Trophoblast cell (in vitro differentiated cells and primary cell): Measurements from ENCODE around the gene FBXW5.

Experiments
- DNase-seq, 2 donors: peaks; one replicate each; pipeline ENCODE4 v3.0.0-alpha.2; 2016
- H2AFZ ChIP-seq: 2 replicates; pipeline ENCODE4 v1.6.1; 2013; ENCODE audit warnings: low read length, moderate library complexity, mild to moderate bottlenecking; ENCODE audit not compliant: insufficient read depth, poor library complexity
- H2AK5ac ChIP-seq: 2 replicates; pipeline ENCODE4 v1.6.1; 2013; ENCODE audit warnings: mild to moderate bottlenecking, low read length
- H2BK120ac ChIP-seq: 2 replicates; pipeline ENCODE4 v1.6.1; 2013; ENCODE audit warnings: low read length, mild to moderate bottlenecking, moderate library complexity; ENCODE audit not compliant: insufficient read depth, poor library complexity
- H2BK12ac ChIP-seq: 2 replicates; pipeline ENCODE4 v1.6.1; 2013; ENCODE audit warnings: mild to moderate bottlenecking, low read length, moderate library complexity
- H2BK5ac ChIP-seq: 2 replicates; pipeline ENCODE4 v1.6.1; 2013; ENCODE audit warnings: low read length, low read depth, moderate library complexity, mild to moderate bottlenecking; ENCODE audit not compliant: poor library complexity
- H3K14ac ChIP-seq: 2 replicates; pipeline ENCODE4 v1.6.1; 2013; ENCODE audit warnings: mild to moderate bottlenecking, low read length
- H3K18ac ChIP-seq: 2 replicates; pipeline ENCODE4 v1.6.1; 2013; ENCODE audit warnings: mild to moderate bottlenecking, low read length
- H3K23ac ChIP-seq: 2 replicates; pipeline ENCODE4 v1.6.1; 2013; ENCODE audit warnings: low read length
- H3K27ac ChIP-seq: 2 replicates; pipeline ENCODE4 v1.5.1; 2013; ENCODE audit warnings: low read depth, mild to moderate bottlenecking, inconsistent platforms, low read length, moderate library complexity
- H3K27me3 ChIP-seq: 2 replicates; pipeline ENCODE4 v1.6.1; 2013; ENCODE audit warnings: inconsistent platforms, mild to moderate bottlenecking, low read length, moderate library complexity; ENCODE audit not compliant: insufficient read depth
- H3K36me3 ChIP-seq, 2 experiments: 1 replicate in 1 of 2; 2 replicates in 1 of 2; pipeline ENCODE4 v1.6.1; 2013; ENCODE audit warnings: low read length in 2 of 2, mild to moderate bottlenecking in 2 of 2, moderate library complexity in 1 of 2; ENCODE audit not compliant: insufficient read depth in 2 of 2, control insufficient read depth in 1 of 2
- H3K4ac ChIP-seq: 2 replicates; pipeline ENCODE4 v1.6.1; 2013; ENCODE audit warnings: low read depth, mild to moderate bottlenecking, low read length, moderate library complexity
- H3K4me1 ChIP-seq, 2 experiments: 1 replicate in 1 of 2; 2 replicates in 1 of 2; pipeline ENCODE4 v1.6.1; 2013; ENCODE audit warnings: low read length in 2 of 2, mild to moderate bottlenecking in 2 of 2, moderate library complexity in 1 of 2; ENCODE audit not compliant: insufficient read depth in 2 of 2, control insufficient read depth in 1 of 2
- H3K4me2 ChIP-seq: 2 replicates; pipeline ENCODE4 v1.6.1; 2013; ENCODE audit warnings: inconsistent platforms, mild to moderate bottlenecking, low read length, moderate library complexity
- H3K4me3 ChIP-seq: 2 replicates; pipeline ENCODE4 v1.5.1; 2013; ENCODE audit warnings: mild to moderate bottlenecking, low read depth, low read length, inconsistent platforms
- H3K79me1 ChIP-seq: one replicate; pipeline ENCODE4 v1.6.1; 2013; ENCODE audit warnings: low read length
- H3K79me2 ChIP-seq: 2 replicates; pipeline ENCODE4 v1.6.1; 2013; ENCODE audit warnings: low read length, mild to moderate bottlenecking; ENCODE audit not compliant: control insufficient read depth, insufficient read depth, poor library complexity
- H3K9ac ChIP-seq: 2 replicates; pipeline ENCODE4 v1.6.1; 2013; ENCODE audit warnings: mild to moderate bottlenecking, low read length
- H3K9me3 ChIP-seq: 2 replicates; pipeline ENCODE4 v1.6.1; 2013; ENCODE audit warnings: low read depth, mild to moderate bottlenecking, control low read depth, inconsistent platforms, low read length; ENCODE audit not compliant: insufficient read depth
- H4K12ac ChIP-seq: 2 replicates; pipeline ENCODE4 v1.6.1; 2013; ENCODE audit warnings: low read depth, mild to moderate bottlenecking, low read length, moderate library complexity
- H4K8ac ChIP-seq: 2 replicates; pipeline ENCODE4 v1.6.1; 2013; ENCODE audit warnings: low read depth, mild to moderate bottlenecking, low read length, moderate library complexity
- H4K91ac ChIP-seq: one replicate; pipeline ENCODE4 v1.6.1; 2013; ENCODE audit warnings: low read depth, mild to moderate bottlenecking, low read length, moderate library complexity
- WGBS: extraction: QIAGEN DNeasy Blood & Tissue Kit; methylation state at CpG from one replicate; pipeline ENCODE4 v1.1.7; 2013; ENCODE audit warnings: missing lambda C conversion rate; ENCODE audit not compliant: insufficient read length, insufficient coverage; ENCODE audit errors: extremely low coverage; 5-methylcytosine and 5-hydroxymethylcytosine counted together

Gene FBXW5

DNA sequence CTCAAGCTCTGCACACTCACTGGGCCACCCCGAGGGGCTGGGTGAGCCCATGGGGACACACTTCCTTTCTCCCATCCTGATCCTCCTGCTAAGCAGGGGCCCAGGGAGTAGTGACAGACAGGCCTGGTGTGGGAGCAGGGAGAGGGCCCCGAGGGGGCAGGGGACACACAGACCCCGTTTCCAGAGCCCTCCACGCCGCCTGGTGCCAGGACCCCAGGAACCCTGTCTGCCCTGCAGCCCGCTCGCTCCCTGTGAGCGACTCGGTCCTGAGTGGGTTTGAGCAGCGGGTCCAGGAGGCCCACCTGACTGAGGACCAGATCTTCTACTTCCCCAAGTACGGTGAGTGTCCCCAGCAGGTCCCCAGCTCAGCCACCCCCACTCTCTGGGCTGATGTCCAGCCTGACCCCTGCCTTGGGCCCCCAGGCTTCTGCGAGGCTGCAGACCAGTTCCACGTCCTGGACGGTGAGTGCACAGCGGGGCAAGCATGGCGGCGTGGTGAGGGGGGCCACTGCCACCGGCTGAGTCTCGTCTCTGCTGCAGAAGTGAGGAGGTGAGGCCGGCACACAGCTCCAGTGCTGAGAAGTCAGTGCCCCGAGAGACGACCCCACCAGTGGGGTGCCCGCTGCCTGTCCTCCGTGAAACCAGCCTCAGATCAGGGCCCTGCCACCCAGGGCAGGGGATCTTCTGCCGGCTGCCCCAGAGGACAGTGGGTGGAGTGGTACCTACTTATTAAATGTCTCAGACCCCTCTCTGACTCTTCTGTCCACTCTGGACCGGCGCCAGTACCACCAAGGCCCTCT lies 1.9 kb upstream of the FBXW5 start:
- H2AK5ac ChIP-seq = no peak overlapping the region
- peaks cover 3% of the 10 kb centered on the region for H3K9me3 ChIP-seq
- H3K18ac ChIP-seq = no peak overlapping the region
- H2BK5ac ChIP-seq = no peak overlapping the region
- H3K36me3 ChIP-seq = peaks cover 20% of the 10 kb centered on the region in 2 experiments
- H3K4me1 ChIP-seq = peaks cover 15 to 23% of the 10 kb centered on the region in 2 experiments
- no CpG with 5 or more reads among the region's 27 CpGs for whole genome bisulfite sequencing
- peaks cover 19% of the 10 kb centered on the region for H3K79me1 ChIP-seq
- no peak overlapping the region for H3K4ac ChIP-seq
- H3K23ac ChIP-seq = no peak overlapping the region
- H2AFZ ChIP-seq = no peak overlapping the region
- peak overlapping the region; percentile 15 for H4K91ac ChIP-seq
- no peak overlapping the region for H3K27ac ChIP-seq
- no peak overlapping the region for H2BK12ac ChIP-seq
- no peak for DNase-seq
- no peak overlapping the region for H3K9ac ChIP-seq
- no peak overlapping the region for H4K12ac ChIP-seq
- H3K4me2 ChIP-seq = no peak overlapping the region
- H2BK120ac ChIP-seq = no peak overlapping the region
- H3K79me2 ChIP-seq = peaks cover 16% of the 10 kb centered on the region
- no peak overlapping the region for H4K8ac ChIP-seq
- no peak overlapping the region for H3K14ac ChIP-seq
- no peak overlapping the region for H3K4me3 ChIP-seq
- H3K27me3 ChIP-seq = no peaks in the 10 kb centered on the region

- Histone ChIP-seq H4K12ac (no peak overlapping the region), H2BK5ac (no peak overlapping the region), H3K4me2 (no peak overlapping the region), H3K4me3 (no peak overlapping the region), H3K36me3 (peaks cover 28 to 29% of the 10 kb centered on the region in 2 experiments), H3K27me3 (no peaks in the 10 kb centered on the region), H2AK5ac (peak overlapping the region; percentile 78), H3K79me1 (peaks cover 19% of the 10 kb centered on the region), H3K23ac (no peak overlapping the region), H3K27ac (no peak overlapping the region), H3K9me3 (peaks cover 4% of the 10 kb centered on the region), H3K4ac (no peak overlapping the region), H3K9ac (no peak overlapping the region), H3K14ac (peak overlapping the region; percentile 41), H4K8ac (no peak overlapping the region), H3K4me1 (peaks cover 15 to 21% of the 10 kb centered on the region in 2 experiments), H4K91ac (peak overlapping the region; percentile 41), H3K79me2 (peaks cover 16% of the 10 kb centered on the region), H3K18ac (no peak overlapping the region), H2BK120ac (no peak overlapping the region), H2BK12ac (no peak overlapping the region), H2AFZ (no peak overlapping the region)
- peak; percentile 29 to 54 for DNase-seq
- WGBS = 100% methylated on average over 1 of the region's 30 CpGs
Observed at GRCh38 chr9:136945333-136946227, 1.0 kb upstream of the FBXW5 start.

- Histone ChIP-seq H4K91ac (peak overlapping the region; percentile 98), H3K9ac (peak overlapping the region; percentile 96), H3K79me2 (peaks cover 13% of the 10 kb centered on the region), H3K18ac (peak overlapping the region; percentile 87), H3K14ac (peak overlapping the region; percentile 96), H2AK5ac (peak overlapping the region; percentile 72), H3K4me3 (peak overlapping the region; percentile 98), H3K27ac (peak overlapping the region; percentile 80), H2BK120ac (peak overlapping the region; percentile 62), H3K36me3 (peaks cover 42 to 43% of the 10 kb centered on the region in 2 experiments), H3K79me1 (peaks cover 11% of the 10 kb centered on the region), H3K4ac (peak overlapping the region; percentile 87), H3K9me3 (peaks cover 4% of the 10 kb centered on the region), H3K4me2 (peak overlapping the region; percentile 77), H4K12ac (peak overlapping the region; percentile 88), H2BK5ac (peak overlapping the region; percentile 90), H2BK12ac (no peak overlapping the region), H4K8ac (peak overlapping the region; percentile 89), H3K4me1 (peaks cover 9 to 12% of the 10 kb centered on the region in 2 experiments), H3K23ac (no peak overlapping the region), H3K27me3 (no peaks in the 10 kb centered on the region), H2AFZ (peak overlapping the region; percentile 79)
- no CpG with 5 or more reads among the region's 45 CpGs for WGBS
- peak; percentile 19 to 49 for DNase-seq
Observed at GRCh38 chr9:136944212-136944518, 373 bp downstream of the FBXW5 start.
